ENCODE results near the gene TMIGD3.

DNA sequence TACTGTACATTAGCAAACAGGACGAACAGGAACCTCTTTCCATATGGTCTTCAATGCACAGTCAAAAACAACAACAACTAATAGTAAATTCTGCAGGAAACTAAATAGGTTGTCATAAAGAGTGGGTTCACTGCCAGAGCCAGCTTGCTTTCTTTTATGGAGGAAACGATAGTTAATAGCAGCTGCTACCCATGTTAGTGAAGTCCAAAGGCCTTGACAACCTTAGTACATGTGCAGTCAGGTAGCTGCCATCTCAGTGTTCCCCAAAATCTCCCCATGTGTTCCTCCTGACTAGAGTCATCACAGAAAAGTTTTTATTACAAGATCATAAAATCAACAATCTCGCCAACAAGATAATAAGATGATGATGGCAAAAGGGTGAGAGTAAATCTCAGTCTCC lies 16.6 kb upstream of the TMIGD3 start:
- no peak for TF ChIP-seq CTCF (IDR thresholded peaks at IDR 0.05 in 8 of 11, conservative IDR thresholded peaks at IDR 0.05 in 3 of 11)
- TF ChIP-seq POLR2A (IDR thresholded peaks at IDR 0.05): no peak
- TF ChIP-seq POLR2AphosphoS5 (IDR thresholded peaks at IDR 0.05): no peak
